Tibial nerve (tissue), 4 donors: Measurements from ENCODE around the gene DCUN1D2.

Experiments
- CTCF ChIP-seq, 5 experiments: fragments of 200-600 bp in 3 of 5; fragments of 450-650 bp in 2 of 5; sonication (generic) in 3 of 5; IDR thresholded peaks; one replicate each; pipeline ENCODE4 v1.5.1; 2016 to 2019; ENCODE audit warnings: antibody characterized with exemption in 5 of 5, mild to moderate bottlenecking in 3 of 5, moderate library complexity in 2 of 5
- EP300 ChIP-seq, 2 donors: sonication (generic); formaldehyde crosslinking; IDR thresholded peaks; one replicate each; pipeline ENCODE4 v1.6.1; 2017; ENCODE audit warnings: antibody characterized with exemption in 2 of 2, mild to moderate bottlenecking in 1 of 2
- POLR2A ChIP-seq, 2 donors: fragments of 450-650 bp; IDR thresholded peaks; one replicate each; pipeline ENCODE4 v1.6.1; 2017; ENCODE audit warnings: antibody characterized with exemption in 2 of 2, mild to moderate bottlenecking in 2 of 2, moderate library complexity in 2 of 2

GRCh38 chr13:113413898-113414282, 76.6 kb downstream of the DCUN1D2 start:
- TF ChIP-seq POLR2A (IDR thresholded peaks at IDR 0.05) (no peak), CTCF (IDR thresholded peaks at IDR 0.05) (no peak), EP300 (IDR thresholded peaks at IDR 0.05) (no peak)
